Epidermal melanocyte (primary cell): ENCODE measurements around the gene CCDC91.
"Not testable (repeated sequence)": the region's sequence is repeated elsewhere in the genome, so short reads cannot be mapped to it uniquely, and the experiment has no call there.

Experiments used
- DNase-seq: peaks from one replicate; pipeline ENCODE4 v3.0.0; 2011; ENCODE audit warnings: low spot score; ENCODE audit not compliant: insufficient read length

The CCDC91 gene

GRCh38 chr12:28456934-28457710 is 266.9 kb downstream of the CCDC91 start:
- DNase-seq: no peak

- DNase-seq: no peak
Observed at GRCh38 chr12:28457785-28458184, 267.5 kb downstream of the CCDC91 start.

GRCh38 chr12:28459481-28459880 is 269.2 kb downstream of the CCDC91 start:
- DNase-seq: no peak

- no peak for DNase-seq
Observed at GRCh38 chr12:28460420-28461130, 270.3 kb downstream of the CCDC91 start.

- DNase-seq: no peak
Observed at GRCh38 chr12:28463396-28463795, 273.1 kb downstream of the CCDC91 start.

- DNase-seq: not testable (repeated sequence)
Observed at GRCh38 chr12:28471762-28472161, 281.5 kb downstream of the CCDC91 start.

GRCh38 chr12:28476206-28476605 is 285.9 kb downstream of the CCDC91 start:
- not testable (repeated sequence) for DNase-seq

GRCh38 chr12:28479097-28479496 is 288.8 kb downstream of the CCDC91 start:
- DNase-seq: not testable (repeated sequence)

- no peak for DNase-seq
Observed at GRCh38 chr12:28479683-28480082, 289.4 kb downstream of the CCDC91 start.

GRCh38 chr12:28484156-28484555 is 293.9 kb downstream of the CCDC91 start:
- DNase-seq: no peak

GRCh38 chr12:28486521-28486920 is 296.3 kb downstream of the CCDC91 start:
- no peak for DNase-seq

GRCh38 chr12:28489246-28489645 is 299.0 kb downstream of the CCDC91 start:
- DNase-seq: no peak

- no peak for DNase-seq
Observed at GRCh38 chr12:28497889-28498411, 307.7 kb downstream of the CCDC91 start.

- no peak for DNase-seq
Observed at GRCh38 chr12:28498850-28499249, 308.6 kb downstream of the CCDC91 start.

GRCh38 chr12:28500373-28501024 is 310.2 kb downstream of the CCDC91 start:
- DNase-seq: no peak

- no peak for DNase-seq
Observed at GRCh38 chr12:28506271-28506670, 316.0 kb downstream of the CCDC91 start.

GRCh38 chr12:28507033-28507432 is 316.8 kb downstream of the CCDC91 start:
- no peak for DNase-seq

GRCh38 chr12:28507867-28508266 is 317.6 kb downstream of the CCDC91 start:
- DNase-seq: no peak

GRCh38 chr12:28512406-28512805 is 322.1 kb downstream of the CCDC91 start:
- DNase-seq: no peak

GRCh38 chr12:28512876-28513275 is 322.6 kb downstream of the CCDC91 start:
- DNase-seq: no peak

GRCh38 chr12:28513983-28514382 is 323.7 kb downstream of the CCDC91 start:
- DNase-seq: no peak

- no peak for DNase-seq
Observed at GRCh38 chr12:28517101-28517500, 326.8 kb downstream of the CCDC91 start.
